GM12891 (cell line): ENCODE results near the gene TAL2.

Experiments used
- DNase-seq: peaks from one replicate; pipeline ENCODE4 v3.0.0; 2011; ENCODE audit warnings: low spot score; ENCODE audit not compliant: insufficient read length
- FAIRE-seq: peaks from 2 replicates; lab custom pipeline; 2011; peaks lifted over from hg19 to GRCh38; lab: Jason Lieb, UNC
- PAX5 ChIP-seq: IDR thresholded peaks from 2 replicates; pipeline ENCODE4 v1.6.1; 2011; ENCODE audit warnings: low read length, moderate library complexity, mild to moderate bottlenecking; ENCODE audit not compliant: insufficient read depth, severe bottlenecking
- POLR2A ChIP-seq: IDR thresholded peaks from 2 replicates; pipeline ENCODE4 v1.6.1; 2011; ENCODE audit warnings: low read depth, low read length, control low read depth
- POLR2AphosphoS5 ChIP-seq: IDR thresholded peaks from 2 replicates; pipeline ENCODE4 v1.6.1; 2011; ENCODE audit warnings: low read depth, low read length, control low read depth
- POU2F2 ChIP-seq: IDR thresholded peaks from 2 replicates; pipeline ENCODE4 v1.6.1; 2011; ENCODE audit warnings: low read depth, mild to moderate bottlenecking, control low read depth, low read length, moderate library complexity
- SPI1 ChIP-seq: IDR thresholded peaks from 2 replicates; pipeline ENCODE4 v1.6.1; 2011; ENCODE audit warnings: low read depth, low read length, control low read depth
- TAF1 ChIP-seq: IDR thresholded peaks from 2 replicates; pipeline ENCODE4 v1.6.1; 2011; ENCODE audit warnings: low read depth, low read length, control low read depth

The TAL2 gene

DNA sequence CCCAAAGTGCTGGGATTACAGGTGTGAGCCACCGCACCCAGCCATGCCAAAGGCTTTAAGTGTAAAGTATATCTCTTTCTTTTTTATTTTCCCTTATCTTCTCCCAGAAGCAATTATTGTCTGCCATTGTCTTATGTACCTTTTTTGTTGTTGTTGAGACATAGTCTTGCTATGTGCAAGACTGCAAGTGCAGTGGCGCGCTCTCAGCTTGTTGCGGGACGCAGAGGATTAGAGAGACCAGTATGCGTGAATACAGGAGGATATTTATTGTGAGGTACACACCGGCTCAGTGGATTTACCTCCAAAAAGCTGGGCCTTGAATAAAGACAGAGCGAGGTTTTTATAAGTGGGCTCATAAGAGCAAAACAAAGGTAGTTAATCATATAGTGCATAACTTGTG, 43.9 kb downstream of the TAL2 start:
- DNase-seq (no peak), FAIRE-seq (no peak)

DNA sequence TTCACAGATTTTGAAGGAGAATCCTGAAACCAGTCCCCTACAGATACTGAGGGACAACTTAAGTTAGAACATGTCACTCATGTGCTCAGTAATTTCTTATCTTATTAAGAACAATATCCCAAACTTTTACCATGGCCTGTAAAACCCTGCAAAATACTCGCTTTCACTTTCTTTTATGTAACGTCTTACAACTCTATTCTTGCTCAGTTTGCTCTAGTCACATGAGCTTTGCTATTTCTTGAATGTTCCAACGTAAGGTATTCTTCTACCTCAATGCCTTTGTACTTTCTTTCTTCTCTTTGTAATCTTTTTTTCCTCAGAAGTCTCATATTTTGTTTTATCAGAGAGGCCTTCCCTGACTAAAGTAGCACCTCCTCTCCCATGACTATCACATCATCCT, 46.1 kb downstream of the TAL2 start:
- TF ChIP-seq TAF1 (no peak), POU2F2 (no peak), SPI1 (no peak)
- DNase-seq: no peak
- FAIRE-seq: no peak

More for the DNA sequence above, 43.9 kb downstream of the TAL2 start:
- TF ChIP-seq POU2F2 (no peak), TAF1 (no peak), POLR2A (no peak), POLR2AphosphoS5 (no peak), SPI1 (no peak), PAX5 (no peak)

DNA sequence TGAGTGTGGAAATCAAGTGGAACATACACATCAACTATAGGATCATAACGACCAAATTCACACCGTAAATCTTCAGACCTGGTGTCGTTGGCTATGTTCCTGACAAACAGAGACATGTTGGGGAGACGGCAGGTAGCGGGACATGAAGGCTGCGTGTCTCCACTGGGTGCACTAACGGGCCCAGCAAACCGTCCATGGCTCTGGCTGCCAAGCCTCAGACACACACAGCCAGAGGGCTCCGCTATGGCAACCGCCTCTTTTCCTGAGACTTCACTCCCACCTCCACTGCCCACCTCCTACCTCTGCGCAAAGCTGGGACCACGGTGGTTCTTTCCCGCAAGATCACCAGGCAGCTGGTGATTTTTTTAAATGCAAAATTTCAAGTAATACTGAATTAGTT, 48.4 kb downstream of the TAL2 start:
- DNase-seq: no peak
- TF ChIP-seq POLR2A (no peak), POU2F2 (no peak), PAX5 (no peak), TAF1 (no peak), SPI1 (no peak), POLR2AphosphoS5 (no peak)
- no peak for FAIRE-seq

DNA sequence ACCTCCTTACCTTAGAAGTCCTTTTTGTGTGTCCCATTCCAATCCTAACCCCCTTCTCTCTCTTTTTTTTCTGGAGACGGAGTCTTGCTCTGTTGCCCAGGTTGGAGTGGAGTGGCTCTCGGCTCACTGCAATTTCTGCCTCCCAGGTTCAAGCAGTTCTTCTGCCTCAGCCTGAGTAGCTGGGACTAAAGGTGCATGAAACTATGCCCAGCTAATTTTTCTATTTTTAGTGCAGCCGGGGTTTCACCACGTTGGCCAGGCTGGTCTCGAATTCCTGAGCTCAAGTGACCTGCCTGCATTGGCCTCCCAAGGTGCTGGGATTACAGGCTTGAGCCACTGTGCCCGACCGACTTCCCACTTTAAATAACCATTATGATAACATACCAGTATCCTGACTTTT, 49.6 kb downstream of the TAL2 start:
- no peak for DNase-seq
- no peak for FAIRE-seq
- TF ChIP-seq POLR2A (no peak), SPI1 (no peak), TAF1 (no peak), POU2F2 (no peak), POLR2AphosphoS5 (no peak), PAX5 (no peak)

DNA sequence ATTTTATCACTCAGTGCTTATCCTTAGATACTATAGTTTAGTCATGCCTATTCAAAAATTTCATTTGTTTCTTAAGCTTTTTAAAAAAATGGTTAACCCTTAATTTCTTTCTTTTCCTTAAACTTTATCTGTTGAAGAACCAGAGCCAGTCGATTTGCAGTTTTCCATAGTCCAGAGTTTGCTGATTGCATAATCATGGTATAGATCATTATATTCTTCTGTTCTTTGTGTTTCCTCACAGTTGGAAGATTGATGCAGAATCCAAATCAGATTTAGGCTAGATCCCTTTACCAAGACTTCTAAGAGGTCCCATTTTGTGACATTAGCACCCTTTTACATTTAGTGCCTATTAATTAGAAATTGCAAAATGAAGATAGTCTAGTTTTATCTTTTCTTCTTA, 50.0 kb downstream of the TAL2 start:
- FAIRE-seq (no peak), DNase-seq (no peak)
- no peak for TF ChIP-seq SPI1
